K562 (cell line): ENCODE measurements around the gene USP15. TPM values are rescaled to one million over a fixed set of nuclear protein-coding genes. Genes with fewer than 3 reads are reported as not detected.

Experiments
- ATAC-seq: fragments of 200-7000 bp; cut with Tn5 transposase; 3 replicates; pipeline ENCODE4 v1.9.1; 2020; ENCODE audit warnings: moderate library complexity
- BruUV-seq: library from RNA; stranded (reverse); fragments of 400-500 nt; replicated peaks from 2 replicates; lab custom pipeline; 2021; lab: Mats Ljungman, UMichigan
- CTCF ChIA-PET: fragments of 300-600 bp; formaldehyde crosslinking; extraction: SDS; loops from one replicate; lab custom pipeline; 2021; ENCODE audit warnings: low intra/inter-chr PET ratio; lab: Yijun Ruan, JAX
- POLR2A ChIA-PET: fragments of 300-600, 350-650 bp; sonication (Branson Sonifier 250); formaldehyde crosslinking; extraction: SDS; loops from one replicate; lab custom pipeline; 2021; ENCODE audit warnings: antibody characterized with exemption, inconsistent platforms; lab: Yijun Ruan, JAX
- DNase-seq, 4 experiments: peaks; one replicate each; pipeline versions ENCODE4 v3.0.0 to v3.0.0-alpha.2; 2011 to 2018; ENCODE audit warnings: low spot score in 3 of 4, mixed read lengths in 3 of 4; ENCODE audit errors: extremely low read depth in 1 of 4
- FAIRE-seq: peaks from 2 replicates; lab custom pipeline; 2011; peaks lifted over from hg19 to GRCh38; lab: Jason Lieb, UNC
- H2AFZ ChIP-seq: 2 replicates; pipeline ENCODE4 v1.6.0; 2011; ENCODE audit warnings: low read depth, low read length, control low read depth, inconsistent platforms
- H3K27ac ChIP-seq: fragments of 200-600 bp; 3 replicates; pipeline ENCODE4 v1.8.0; 2011; ENCODE audit warnings: low read depth, mild to moderate bottlenecking, control low read depth, inconsistent platforms, low read length, moderate library complexity, mixed read lengths; ENCODE audit errors: extremely low read depth
- H3K27me3 ChIP-seq, 2 experiments: fragments of 300-600 bp in 1 of 2; 2 replicates in 1 of 2; 3 replicates in 1 of 2; pipeline versions ENCODE4 v1.6.0 to v1.8.0; 2011; ENCODE audit warnings: inconsistent platforms in 2 of 2, low read length in 2 of 2, mild to moderate bottlenecking in 1 of 2, mixed read lengths in 1 of 2, moderate library complexity in 1 of 2; ENCODE audit not compliant: control insufficient read depth in 2 of 2, insufficient read depth in 2 of 2
- H3K36me3 ChIP-seq: fragments of 300-600 bp; 3 replicates; pipeline ENCODE4 v1.8.0; 2011; ENCODE audit warnings: mild to moderate bottlenecking, low read length, inconsistent platforms; ENCODE audit not compliant: control insufficient read depth, insufficient read depth
- H3K4me1 ChIP-seq, 2 experiments: fragments of 200-600 bp in 1 of 2; replicated peaks in 1 of 2; 2 replicates in 1 of 2; 3 replicates in 1 of 2; pipeline versions ENCODE4 v1.5.1 to v1.8.0; 2011; ENCODE audit warnings: inconsistent platforms in 2 of 2, low read length in 2 of 2, mild to moderate bottlenecking in 1 of 2, mixed read lengths in 1 of 2, moderate library complexity in 1 of 2; ENCODE audit not compliant: control insufficient read depth in 2 of 2, insufficient read depth in 2 of 2
- H3K4me2 ChIP-seq: 2 replicates; pipeline ENCODE4 v1.6.1; 2011; ENCODE audit warnings: low read length, control low read depth, inconsistent platforms, mixed read lengths; ENCODE audit not compliant: insufficient read depth
- H3K4me3 ChIP-seq: fragments of 200-600 bp; sonication (generic), shearing (Covaris generic); 2 replicates; pipeline ENCODE4 v1.5.1; 2016; ENCODE audit warnings: control low read depth, inconsistent platforms
- H3K79me2 ChIP-seq: fragments of 200-600 bp; 3 replicates; pipeline ENCODE4 v1.8.0; 2011; ENCODE audit warnings: low read length, inconsistent platforms; ENCODE audit not compliant: control insufficient read depth, insufficient read depth
- H3K9ac ChIP-seq, 2 experiments: 2 replicates each; pipeline versions ENCODE4 v1.6.0 to v1.6.1; 2011; ENCODE audit warnings: low read depth in 2 of 2, low read length in 2 of 2, control low read depth in 1 of 2, inconsistent platforms in 1 of 2, mild to moderate bottlenecking in 1 of 2, mixed read lengths in 1 of 2; ENCODE audit not compliant: insufficient read depth in 1 of 2
- H3K9me1 ChIP-seq: one replicate; pipeline ENCODE4 v1.6.0; 2011; ENCODE audit warnings: inconsistent platforms, mild to moderate bottlenecking, low read length, moderate library complexity; ENCODE audit not compliant: control insufficient read depth, insufficient read depth
- H3K9me3 ChIP-seq: replicated peaks from 2 replicates; pipeline ENCODE4 v1.5.1; 2011; ENCODE audit warnings: low read depth, low read length, inconsistent platforms; ENCODE audit not compliant: control insufficient read depth, insufficient read depth
- H4K20me1 ChIP-seq: replicated peaks from 2 replicates; pipeline ENCODE4 v1.6.1; 2011; ENCODE audit warnings: low read length, inconsistent platforms, mixed read lengths; ENCODE audit not compliant: control insufficient read depth, insufficient read depth
- C11orf30 ChIP-seq: fragments of 450-650 bp; IDR thresholded peaks from 2 replicates; pipeline ENCODE4 v1.6.1; 2016; ENCODE audit warnings: low read depth, mild to moderate bottlenecking
- ERF ChIP-seq: fragments of 450-650 bp; formaldehyde crosslinking; IDR thresholded peaks from 2 replicates; pipeline ENCODE4 v1.4.0; 2020; ENCODE audit warnings: mild to moderate bottlenecking, mixed read lengths
- HDGF ChIP-seq: fragments of 450-650 bp; IDR thresholded peaks from 2 replicates; pipeline ENCODE4 v1.6.1; 2016
- MAFF ChIP-seq: IDR thresholded peaks from 2 replicates; pipeline ENCODE4 v1.6.1; 2012; ENCODE audit warnings: low read length, improper control_type of control experiment
- MAFG ChIP-seq: fragments of 450-650 bp; conservative IDR thresholded peaks from 2 replicates; pipeline ENCODE4 v1.6.1; 2016; ENCODE audit warnings: missing genetic modification characterization, missing compliant biosample characterization
- MAFK ChIP-seq: IDR thresholded peaks from 2 replicates; pipeline ENCODE4 v1.6.1; 2011; ENCODE audit warnings: low read length, improper control_type of control experiment
- NFE2 ChIP-seq: IDR thresholded peaks from 2 replicates; pipeline ENCODE4 v1.6.1; 2014; ENCODE audit warnings: antibody characterized with exemption, low read depth
- POLR2G ChIP-seq: fragments of 200-400 bp; formaldehyde crosslinking; IDR thresholded peaks from 2 replicates; pipeline ENCODE4 v1.6.1; 2017; ENCODE audit warnings: low read depth, mild to moderate bottlenecking, antibody characterized with exemption, low read length, moderate library complexity
- PTTG1 ChIP-seq: fragments of 450-650 bp; IDR thresholded peaks from 2 replicates; pipeline ENCODE4 v1.6.1; 2016; ENCODE audit warnings: low read depth, mild to moderate bottlenecking, missing genetic modification characterization, missing compliant biosample characterization
- ZNF316 ChIP-seq: fragments of 450-650 bp; IDR thresholded peaks from 2 replicates; pipeline ENCODE4 v1.6.1; 2016
- ZNF644 ChIP-seq: fragments of 200-800 bp; sonication (Bioruptor generic); IDR thresholded peaks from 2 replicates; pipeline ENCODE4 v1.6.1; 2016; ENCODE audit warnings: low read depth, missing genetic modification characterization, missing compliant biosample characterization
- WGBS: fragments of 100-300 bp; shearing (Covaris generic); methylation state at CpG from one replicate; pipeline ENCODE4 v1.1.6; 2016; ENCODE audit warnings: low coverage, mixed read lengths; ENCODE audit not compliant: insufficient coverage; ENCODE audit errors: missing lambda C conversion rate; 5-methylcytosine and 5-hydroxymethylcytosine counted together
- in situ Hi-C: fragments of 300-500 bp; cut with MboI; formaldehyde crosslinking; loops from 4 replicates; pipeline ENCODE4 v1.15.0; 2018; ENCODE audit warnings: inconsistent platforms, mixed read lengths
- intact Hi-C: fragments of 100-400 bp; cut with micrococcal nuclease; formaldehyde crosslinking; loops from 2 replicates; pipeline ENCODE4 v1.14.2; 2022
- polyA plus RNA-seq, 8 experiments: library from polyadenylated mRNA; depleted of rRNA in 4 of 8; stranded (reverse) in 5 of 8; unstranded in 3 of 8; fragments of >200 nt; fragmentation: Nextera tagmentation in 2 of 8; fragmentation: Illumina TruSeq in 1 of 8; extraction: Ambion mirVana in 2 of 8; extraction: Trizol in 1 of 8; gene quantifications; 2 replicates each; pipeline versions ENCODE4 v1.2.1 to v1.2.3, GENCODE V29; 2011 to 2014; ENCODE audit warnings: inconsistent platforms in 1 of 8, missing spikeins in 1 of 8
- total RNA-seq, 7 experiments: library from RNA; depleted of rRNA in 6 of 7; stranded (reverse); fragments of >200 nt in 6 of 7; fragmentation: Illumina TruSeq in 2 of 7; extraction: Trizol in 2 of 7; gene quantifications; 2 replicates each; pipeline versions ENCODE4 v1.2.1 to v1.2.3, GENCODE V29; 2011 to 2021; ENCODE audit warnings: low replicate concordance in 1 of 7
- TF ChIP-seq, protein P1 (sequence below), 2 experiments: fragments of 450-650 bp in 1 of 2; sonication (generic) in 1 of 2; formaldehyde crosslinking in 1 of 2; IDR thresholded peaks; 2 replicates each; pipeline versions ENCODE4 v1.7.1 to v1.9.0; 2016 to 2022; ENCODE audit warnings: inconsistent platforms in 1 of 2, mild to moderate bottlenecking in 1 of 2, missing genetic modification reagents in 1 of 2

Gene USP15
- total and polyA plus RNA-seq, 9 of the 15 experiments (the other 6 are each of a cell fraction or from before 2014, with no cell fraction given) = 140 to 272 (median 182) TPM

DNA sequence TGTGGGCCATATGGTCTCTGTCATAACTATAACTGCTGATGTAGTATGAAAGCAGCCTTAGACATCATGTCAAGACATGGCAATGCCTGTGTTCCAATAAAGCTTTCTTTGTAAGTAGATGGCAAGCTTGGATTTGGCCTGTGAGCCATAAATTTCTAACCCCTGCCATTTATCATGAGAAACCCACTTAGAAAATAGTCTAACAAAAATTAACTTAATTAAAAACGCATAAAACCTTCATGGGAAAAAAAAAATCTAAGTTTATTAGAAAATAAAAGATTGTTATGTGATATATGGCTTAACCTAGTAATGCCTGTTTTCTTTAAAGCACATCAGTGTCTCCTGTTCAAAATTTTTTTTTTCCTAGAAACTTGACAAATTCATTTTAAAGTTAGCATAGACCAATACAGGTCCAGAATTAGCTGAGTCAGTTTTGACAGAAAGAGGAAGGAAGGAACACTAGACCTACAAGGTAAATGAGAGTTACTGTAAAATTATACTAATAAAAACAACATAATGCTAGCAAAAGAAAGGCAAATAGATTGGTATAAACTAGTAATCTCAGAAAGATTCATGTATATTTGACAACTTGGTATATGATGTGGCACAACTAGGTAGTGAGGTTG, 68.2 kb downstream of the USP15 start:
- Histone ChIP-seq H3K27ac (no peak overlapping the region), H4K20me1 (no peaks in the 10 kb centered on the region), H3K9me1 (no peaks in the 10 kb centered on the region), H3K9ac (no peak overlapping the region), H3K4me2 (no peak overlapping the region), H3K27me3 (no peaks in the 10 kb centered on the region), H2AFZ (no peak overlapping the region), H3K79me2 (peaks cover 80% of the 10 kb centered on the region), H3K4me3 (no peak overlapping the region), H3K9me3 (no peaks in the 10 kb centered on the region), H3K36me3 (peaks cover 84% of the 10 kb centered on the region), H3K4me1 (no peaks in the 10 kb centered on the region)
- TF ChIP-seq NFE2 (peak; percentile 43; the same call in 1 of the 2 replicates), PTTG1 (tag) (no peak), ZNF644 (tag) (no peak), MAFG (tag) (peak; percentile 50; the same call in 1 of the 2 replicates), MAFK (peak; percentile 47; the same call in 1 of the 2 replicates), MAFF (peak; percentile 43; the same call in 1 of the 2 replicates), POLR2G (0 out of 2 replicates have a peak, but pooled peaks have one; percentile 13), ERF (CRISPR knock-in tag) (no peak), C11orf30 (peak; percentile 74), HDGF (no peak), ZNF316 (peak; percentile 88)
- TF ChIP-seq, protein P1, sequence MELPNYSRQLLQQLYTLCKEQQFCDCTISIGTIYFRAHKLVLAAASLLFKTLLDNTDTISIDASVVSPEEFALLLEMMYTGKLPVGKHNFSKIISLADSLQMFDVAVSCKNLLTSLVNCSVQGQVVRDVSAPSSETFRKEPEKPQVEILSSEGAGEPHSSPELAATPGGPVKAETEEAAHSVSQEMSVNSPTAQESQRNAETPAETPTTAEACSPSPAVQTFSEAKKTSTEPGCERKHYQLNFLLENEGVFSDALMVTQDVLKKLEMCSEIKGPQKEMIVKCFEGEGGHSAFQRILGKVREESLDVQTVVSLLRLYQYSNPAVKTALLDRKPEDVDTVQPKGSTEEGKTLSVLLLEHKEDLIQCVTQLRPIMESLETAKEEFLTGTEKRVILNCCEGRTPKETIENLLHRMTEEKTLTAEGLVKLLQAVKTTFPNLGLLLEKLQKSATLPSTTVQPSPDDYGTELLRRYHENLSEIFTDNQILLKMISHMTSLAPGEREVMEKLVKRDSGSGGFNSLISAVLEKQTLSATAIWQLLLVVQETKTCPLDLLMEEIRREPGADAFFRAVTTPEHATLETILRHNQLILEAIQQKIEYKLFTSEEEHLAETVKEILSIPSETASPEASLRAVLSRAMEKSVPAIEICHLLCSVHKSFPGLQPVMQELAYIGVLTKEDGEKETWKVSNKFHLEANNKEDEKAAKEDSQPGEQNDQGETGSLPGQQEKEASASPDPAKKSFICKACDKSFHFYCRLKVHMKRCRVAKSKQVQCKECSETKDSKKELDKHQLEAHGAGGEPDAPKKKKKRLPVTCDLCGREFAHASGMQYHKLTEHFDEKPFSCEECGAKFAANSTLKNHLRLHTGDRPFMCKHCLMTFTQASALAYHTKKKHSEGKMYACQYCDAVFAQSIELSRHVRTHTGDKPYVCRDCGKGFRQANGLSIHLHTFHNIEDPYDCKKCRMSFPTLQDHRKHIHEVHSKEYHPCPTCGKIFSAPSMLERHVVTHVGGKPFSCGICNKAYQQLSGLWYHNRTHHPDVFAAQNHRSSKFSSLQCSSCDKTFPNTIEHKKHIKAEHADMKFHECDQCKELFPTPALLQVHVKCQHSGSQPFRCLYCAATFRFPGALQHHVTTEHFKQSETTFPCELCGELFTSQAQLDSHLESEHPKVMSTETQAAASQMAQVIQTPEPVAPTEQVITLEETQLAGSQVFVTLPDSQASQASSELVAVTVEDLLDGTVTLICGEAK (IDR thresholded peaks at IDR 0.05) = peak; percentile 84
- TF ChIP-seq, protein P1 (CRISPR knock-in tag; IDR thresholded peaks at IDR 0.05) = no peak
- CTCF ChIA-PET = no interaction called here
- POLR2A ChIA-PET = interaction anchor here (0.6 kb wide), 1 partner anchor 275 kb away, joined by 3 read pairs; no protein-coding TSS in a partner anchor
- FAIRE-seq = no peak
- in situ Hi-C loops (no loop called here), intact Hi-C loops (no loop called here)
- BruUV-seq = no TSS peak
- DNase-seq = no peak
- 100% methylated on average over 1 of the region's 1 CpG for WGBS
- ATAC-seq = peak; percentile 28; the same call in 1 of the 3 replicates
